HepG2 (cell line): ENCODE measurements around the gene GPHN. TPM values are rescaled to one million over a fixed set of nuclear protein-coding genes. Genes with fewer than 3 reads are reported as not detected.

Experiments
- ATAC-seq: fragments of 200-7000 bp; cut with Tn5 transposase; 3 replicates; pipeline ENCODE4 v1.9.1; 2020; ENCODE audit warnings: mild to moderate bottlenecking, moderate library complexity
- BruUV-seq: library from RNA; stranded (reverse); fragments of 400-500 nt; replicated peaks from 2 replicates; lab custom pipeline; 2021; lab: Mats Ljungman, UMichigan
- CTCF ChIA-PET: fragments of 300-600 bp; formaldehyde crosslinking; extraction: SDS; loops from one replicate; lab custom pipeline; 2021; ENCODE audit warnings: low total read pairs, inconsistent platforms, low intra/inter-chr PET ratio; lab: Yijun Ruan, JAX
- POLR2A ChIA-PET: fragments of 350-600 bp; sonication (Branson Sonifier 250); formaldehyde crosslinking; loops from one replicate; lab custom pipeline; 2020; ENCODE audit warnings: antibody characterized with exemption, inconsistent platforms; lab: Yijun Ruan, JAX
- DNase-seq: peaks from one replicate; pipeline ENCODE4 v3.0.0-alpha.2; 2015; ENCODE audit warnings: low spot score
- FAIRE-seq: peaks from 3 replicates; lab custom pipeline; 2011; peaks lifted over from hg19 to GRCh38; lab: Jason Lieb, UNC
- H2AFZ ChIP-seq: one replicate; pipeline ENCODE4 v1.6.1; 2011; ENCODE audit warnings: low read length, inconsistent platforms
- H3K27ac ChIP-seq: fragments of 300-600 bp; 3 replicates; pipeline ENCODE4 v1.8.0; 2011; ENCODE audit warnings: mixed run types, mild to moderate bottlenecking, mixed read lengths, low read length, inconsistent platforms; ENCODE audit not compliant: insufficient read depth; ENCODE audit errors: extremely low read length
- H3K27me3 ChIP-seq, 2 experiments: fragments of 200-600 bp in 1 of 2; 2 replicates in 1 of 2; 3 replicates in 1 of 2; pipeline versions ENCODE4 v1.6.0 to v1.8.0; 2011; ENCODE audit warnings: low read length in 2 of 2, mild to moderate bottlenecking in 2 of 2, moderate library complexity in 2 of 2, inconsistent platforms in 1 of 2; ENCODE audit not compliant: insufficient read depth in 2 of 2, control insufficient read depth in 1 of 2
- H3K36me3 ChIP-seq, 2 experiments: fragments of 200-600 bp in 1 of 2; replicated peaks in 1 of 2; 2 replicates in 1 of 2; 3 replicates in 1 of 2; pipeline versions ENCODE4 v1.5.1 to v1.8.0; 2011; ENCODE audit warnings: low read length in 2 of 2, inconsistent platforms in 1 of 2; ENCODE audit not compliant: insufficient read depth in 2 of 2, control insufficient read depth in 1 of 2
- H3K4me1 ChIP-seq: 2 replicates; pipeline ENCODE4 v1.5.1; 2012; ENCODE audit warnings: low read length, inconsistent platforms; ENCODE audit not compliant: insufficient read depth
- H3K4me2 ChIP-seq: 2 replicates; pipeline ENCODE4 v1.6.0; 2011; ENCODE audit warnings: low read depth, low read length, inconsistent platforms
- H3K4me3 ChIP-seq, 3 experiments: fragments of 200-600 bp in 1 of 3; sonication (generic), shearing (Covaris generic) in 1 of 3; replicated peaks in 1 of 3; 2 replicates each; pipeline ENCODE4 v1.5.1; 2011 to 2016; ENCODE audit warnings: low read length in 3 of 3, inconsistent platforms in 2 of 3, low read depth in 2 of 3, mild to moderate bottlenecking in 2 of 3, control low read depth in 1 of 3, mixed read lengths in 1 of 3; ENCODE audit not compliant: insufficient read depth in 1 of 3
- H3K79me2 ChIP-seq: one replicate; pipeline ENCODE4 v1.6.1; 2011; ENCODE audit warnings: low read length, inconsistent platforms; ENCODE audit not compliant: insufficient read depth
- H3K9ac ChIP-seq: 2 replicates; pipeline ENCODE4 v1.6.0; 2011; ENCODE audit warnings: mild to moderate bottlenecking, low read depth, low read length, inconsistent platforms; ENCODE audit not compliant: insufficient read depth
- H3K9me3 ChIP-seq: 2 replicates; pipeline ENCODE4 v1.5.1; 2012; ENCODE audit warnings: mild to moderate bottlenecking, low read length
- H4K20me1 ChIP-seq: 2 replicates; pipeline ENCODE4 v1.6.0; 2011; ENCODE audit warnings: inconsistent platforms, mild to moderate bottlenecking, low read length, moderate library complexity; ENCODE audit not compliant: insufficient read depth
- ATF4 ChIP-seq, 2 experiments: fragments of 450-650 bp in 1 of 2; sonication (generic) in 1 of 2; formaldehyde crosslinking; IDR thresholded peaks; 2 replicates each; pipeline versions ENCODE4 v1.5.0 to v1.8.0; 2020 to 2022; ENCODE audit warnings: mild to moderate bottlenecking in 1 of 2, missing genetic modification reagents in 1 of 2
- CBX2 ChIP-seq, 2 experiments: fragments of 200-600 bp in 1 of 2; sonication (generic); formaldehyde crosslinking in 1 of 2; IDR thresholded peaks; 2 replicates each; pipeline versions ENCODE4 v1.7.0 to v1.8.1; 2018 to 2022; ENCODE audit warnings: low read depth in 2 of 2, low read length in 1 of 2, mild to moderate bottlenecking in 1 of 2, missing genetic modification reagents in 1 of 2
- GPN1 ChIP-seq: sonication (generic); formaldehyde crosslinking; IDR thresholded peaks from 2 replicates; pipeline ENCODE4 v1.5.1; 2020; ENCODE audit warnings: missing genetic modification reagents, borderline replicate concordance
- HMGXB4 ChIP-seq, 2 experiments: sonication (generic) in 1 of 2; formaldehyde crosslinking in 1 of 2; IDR thresholded peaks; 2 replicates each; pipeline versions ENCODE4 v1.4.0 to v1.6.1; 2018 to 2020; ENCODE audit warnings: missing genetic modification reagents in 2 of 2, borderline replicate concordance in 1 of 2, low read depth in 1 of 2, mild to moderate bottlenecking in 1 of 2, missing biosample characterization in 1 of 2
- NFRKB ChIP-seq: fragments of 450-650 bp; IDR thresholded peaks from 2 replicates; pipeline ENCODE4 v1.6.1; 2017
- NR2F6 ChIP-seq, 2 experiments: IDR thresholded peaks; 2 replicates each; pipeline ENCODE4 v1.6.1; 2016; ENCODE audit warnings: antibody characterized with exemption in 1 of 2, mild to moderate bottlenecking in 1 of 2
- PRDM10 ChIP-seq: sonication (generic); formaldehyde crosslinking; IDR thresholded peaks from 2 replicates; pipeline ENCODE4 v1.4.0; 2020; ENCODE audit warnings: low read depth, missing genetic modification reagents
- RELA ChIP-seq: sonication (generic); formaldehyde crosslinking; IDR thresholded peaks from 2 replicates; pipeline ENCODE4 v1.4.0; 2020; ENCODE audit warnings: missing genetic modification reagents
- RFX1 ChIP-seq: fragments of 450-650 bp; IDR thresholded peaks from 2 replicates; pipeline ENCODE4 v1.6.1; 2017
- RXRB ChIP-seq: IDR thresholded peaks from 2 replicates; pipeline ENCODE4 v1.6.1; 2016; ENCODE audit warnings: borderline replicate concordance, missing genetic modification reagents, missing compliant biosample characterization
- SALL1 ChIP-seq: sonication (generic); formaldehyde crosslinking; IDR thresholded peaks from 2 replicates; pipeline ENCODE4 v1.8.0; 2022; ENCODE audit warnings: mild to moderate bottlenecking, missing genetic modification reagents
- SRSF4 ChIP-seq: fragments of 200-400 bp; formaldehyde crosslinking; IDR thresholded peaks from one replicate; pipeline ENCODE4 v1.6.1; 2018; ENCODE audit warnings: mild to moderate bottlenecking, low read depth, low read length, moderate library complexity; ENCODE audit not compliant: poor library complexity, severe bottlenecking
- ZFP90 ChIP-seq: sonication (generic); formaldehyde crosslinking; IDR thresholded peaks from 2 replicates; pipeline ENCODE4 v1.8.0; 2022; ENCODE audit warnings: missing genetic modification reagents, mild to moderate bottlenecking, inconsistent platforms, borderline replicate concordance
- ZNF550 ChIP-seq: sonication (generic); formaldehyde crosslinking; IDR thresholded peaks from 2 replicates; pipeline ENCODE4 v1.4.0; 2020; ENCODE audit warnings: mild to moderate bottlenecking, missing genetic modification reagents, borderline replicate concordance
- ZNF75D ChIP-seq: sonication (generic); formaldehyde crosslinking; IDR thresholded peaks from 2 replicates; pipeline ENCODE4 v1.8.1; 2023; ENCODE audit warnings: missing genetic modification reagents, mild to moderate bottlenecking, borderline replicate concordance
- ZNF768 ChIP-seq: sonication (generic); formaldehyde crosslinking; IDR thresholded peaks from 2 replicates; pipeline ENCODE4 v1.4.0; 2020; ENCODE audit warnings: missing genetic modification reagents
- ZNF878 ChIP-seq: sonication (generic); formaldehyde crosslinking; IDR thresholded peaks from 2 replicates; pipeline ENCODE4 v1.8.1; 2023; ENCODE audit warnings: mild to moderate bottlenecking, missing genetic modification reagents, moderate library complexity
- WGBS: methylation state at CpG from one replicate; pipeline ENCODE4 v1.1.6; 2017; ENCODE audit warnings: low lambda C conversion rate; 5-methylcytosine and 5-hydroxymethylcytosine counted together
- in situ Hi-C: cut with HindIII; loops from 2 replicates; pipeline ENCODE4 v1.10.0; 2017; ENCODE audit warnings: low pct_unique_long_range_greater_than_20kb; ENCODE audit not compliant: extremely low pct_ligation_motif_present
- intact Hi-C: fragments of 100-400 bp; cut with micrococcal nuclease; formaldehyde crosslinking; loops from one replicate; pipeline ENCODE4 v1.10.0; 2022; ENCODE audit not compliant: unreplicated experiment
- polyA plus RNA-seq, 8 experiments: library from polyadenylated mRNA; depleted of rRNA in 3 of 8; stranded (reverse) in 7 of 8; unstranded in 1 of 8; fragments of >200 nt; fragmentation: Illumina TruSeq in 4 of 8; extraction: Trizol in 4 of 8; gene quantifications; 2 replicates each; pipeline versions ENCODE4 v1.2.1 to v1.2.3, GENCODE V29; 2011 to 2016; ENCODE audit warnings: low read depth in 4 of 8, missing spikeins in 1 of 8, mixed read lengths in 1 of 8; ENCODE audit not compliant: insufficient read depth in 1 of 8
- total RNA-seq, 5 experiments: library from RNA; depleted of rRNA; stranded (reverse); fragments of >200 nt; fragmentation: Illumina TruSeq; extraction: Trizol; gene quantifications; 2 replicates each; pipeline ENCODE4 v1.2.3, GENCODE V29; 2016; ENCODE audit warnings: low read depth in 1 of 5

The GPHN gene
- total and polyA plus RNA-seq, 2 of the 13 experiments (the other 11 are each of a cell fraction or from before 2014, with no cell fraction given) = 12.7 to 19.2 TPM

- H3K36me3 ChIP-seq = no peaks in the 10 kb centered on the region
- no peak for DNase-seq
- in situ Hi-C loops = no loop called here
- no peak overlapping the region for H3K9ac ChIP-seq
- ChIA-PET CTCF (no interaction called here), POLR2A (no interaction called here)
- H2AFZ ChIP-seq = no peak overlapping the region
- 92% methylated on average over 2 of the region's 2 CpGs for WGBS
- intact Hi-C loops = no loop called here
- H3K9me3 ChIP-seq = peaks cover 15% of the 10 kb centered on the region
- no peak overlapping the region for H3K4me2 ChIP-seq
- no peak for FAIRE-seq
- no peaks in the 10 kb centered on the region for H4K20me1 ChIP-seq
- no peaks in the 10 kb centered on the region for H3K27me3 ChIP-seq
- BruUV-seq = no TSS peak
- H3K4me3 ChIP-seq = no peak overlapping the region
- H3K4me1 ChIP-seq = peaks cover 8% of the 10 kb centered on the region
- TF ChIP-seq ZNF75D (CRISPR knock-in tag) (no peak), GPN1 (CRISPR knock-in tag) (no peak), ATF4 (CRISPR knock-in tag; IDR thresholded peaks at IDR 0.05) (no peak), SRSF4 (no peak), RELA (CRISPR knock-in tag) (no peak), SALL1 (CRISPR knock-in tag) (no peak), RFX1 (no peak), PRDM10 (CRISPR knock-in tag) (no peak), ZNF550 (CRISPR knock-in tag) (no peak), HMGXB4 (CRISPR knock-in tag; IDR thresholded peaks at IDR 0.05; ENCODE audit: borderline replicate concordance in 1 of 2, low read depth in 1 of 2) (no peak), ZNF878 (CRISPR knock-in tag) (no peak), ZFP90 (no peak), CBX2 (IDR thresholded peaks at IDR 0.05; ENCODE audit: low read depth, low read length) (no peak), CBX2 (CRISPR knock-in tag; IDR thresholded peaks at IDR 0.05; ENCODE audit: low read depth) (no peak), ZNF768 (CRISPR knock-in tag) (no peak), NR2F6 (IDR thresholded peaks at IDR 0.05) (no peak), NR2F6 (CRISPR knock-in tag; IDR thresholded peaks at IDR 0.05) (no peak), NFRKB (no peak), RXRB (CRISPR knock-in tag) (no peak)
- no peak overlapping the region for H3K27ac ChIP-seq
- ATAC-seq = no peak
- peaks cover 24% of the 10 kb centered on the region for H3K79me2 ChIP-seq
Observed at GRCh38 chr14:66606826-66607225, 98.9 kb downstream of the GPHN start.
